Astrocyte (in vitro differentiated cells and primary cell): ENCODE results near the gene ESF1. TPM values are rescaled to one million over a fixed set of nuclear protein-coding genes. Genes with fewer than 3 reads are reported as not detected.

Source experiments
- DNase-seq: peaks from one replicate; pipeline ENCODE4 v3.0.0-alpha.2; 2010; ENCODE audit warnings: low read depth
- FAIRE-seq: peaks from 2 replicates; lab custom pipeline; 2011; peaks lifted over from hg19 to GRCh38; lab: Jason Lieb, UNC
- H2AFZ ChIP-seq: 2 replicates; pipeline ENCODE4 v1.6.0; 2012; ENCODE audit warnings: low read depth, low read length, inconsistent platforms
- H3K27ac ChIP-seq: 2 replicates; pipeline ENCODE4 v1.5.1; 2011; ENCODE audit warnings: low read depth, low read length, inconsistent platforms
- H3K27me3 ChIP-seq: 2 replicates; pipeline ENCODE4 v1.6.0; 2011; ENCODE audit warnings: low read length, inconsistent platforms; ENCODE audit not compliant: insufficient read depth
- H3K36me3 ChIP-seq: 2 replicates; pipeline ENCODE4 v1.5.1; 2011; ENCODE audit warnings: low read length, inconsistent platforms; ENCODE audit not compliant: insufficient read depth
- H3K4me1 ChIP-seq: 2 replicates; pipeline ENCODE4 v1.5.1; 2011; ENCODE audit warnings: low read length, inconsistent platforms; ENCODE audit not compliant: insufficient read depth
- H3K4me2 ChIP-seq: 2 replicates; pipeline ENCODE4 v1.6.0; 2012; ENCODE audit warnings: low read length, inconsistent platforms
- H3K4me3 ChIP-seq: 2 replicates; pipeline ENCODE4 v1.5.1; 2011; ENCODE audit warnings: low read depth, mild to moderate bottlenecking, low read length, inconsistent platforms; ENCODE audit not compliant: insufficient read depth
- H3K79me2 ChIP-seq: 2 replicates; pipeline ENCODE4 v1.6.0; 2012; ENCODE audit warnings: mild to moderate bottlenecking, low read length, inconsistent platforms; ENCODE audit not compliant: insufficient read depth
- H3K9ac ChIP-seq: 2 replicates; pipeline ENCODE4 v1.6.0; 2012; ENCODE audit warnings: mild to moderate bottlenecking, low read length, inconsistent platforms
- H3K9me3 ChIP-seq: 2 replicates; pipeline ENCODE4 v1.5.1; 2012; ENCODE audit warnings: low read depth, mild to moderate bottlenecking, low read length, inconsistent platforms; ENCODE audit not compliant: insufficient read depth
- H4K20me1 ChIP-seq: 2 replicates; pipeline ENCODE4 v1.6.0; 2012; ENCODE audit warnings: low read length, inconsistent platforms; ENCODE audit not compliant: insufficient read depth
- H3K27ac Mint-ChIP-seq: one replicate; pipeline ENCODE4 v1.8.0; 2021; ENCODE audit warnings: mild to moderate bottlenecking, mixed read lengths; ENCODE audit not compliant: unreplicated experiment
- H3K27me3 Mint-ChIP-seq: one replicate; pipeline ENCODE4 v1.8.0; 2021; ENCODE audit warnings: low read depth, mixed read lengths; ENCODE audit not compliant: unreplicated experiment
- H3K36me3 Mint-ChIP-seq: one replicate; pipeline ENCODE4 v1.8.0; 2021; ENCODE audit warnings: low read depth, mixed read lengths; ENCODE audit not compliant: unreplicated experiment
- H3K4me1 Mint-ChIP-seq: one replicate; pipeline ENCODE4 v1.8.0; 2021; ENCODE audit warnings: low read depth, mixed read lengths; ENCODE audit not compliant: unreplicated experiment
- H3K4me3 Mint-ChIP-seq: one replicate; pipeline ENCODE4 v1.8.0; 2021; ENCODE audit warnings: mild to moderate bottlenecking, moderate library complexity, mixed read lengths; ENCODE audit not compliant: unreplicated experiment
- H3K9me3 Mint-ChIP-seq: one replicate; pipeline ENCODE4 v1.8.0; 2021; ENCODE audit warnings: mild to moderate bottlenecking, mixed read lengths; ENCODE audit not compliant: unreplicated experiment
- CTCF ChIP-seq: IDR thresholded peaks from 2 replicates; pipeline ENCODE4 v1.5.1; 2011; ENCODE audit warnings: low read depth, mild to moderate bottlenecking, inconsistent platforms, low read length, moderate library complexity; ENCODE audit not compliant: insufficient read depth
- EZH2 ChIP-seq: IDR thresholded peaks from 2 replicates; pipeline ENCODE4 v1.6.1; 2012; ENCODE audit warnings: mild to moderate bottlenecking, low read length, inconsistent platforms; ENCODE audit not compliant: insufficient read depth
- total RNA-seq: library from RNA; stranded (reverse); gene quantifications from 2 replicates; pipeline ENCODE4 v1.2.1, GENCODE V29; 2021

The ESF1 gene
- total RNA-seq, 1 donor from 2014 or later = 13.9 TPM

GRCh38 chr20:13708234-13708633 is 76.5 kb downstream of the ESF1 start:
- Mint-ChIP-seq H3K27me3 (peaks cover 2% of the 10 kb centered on the region), H3K36me3 (peaks cover 6% of the 10 kb centered on the region), H3K4me1 (no peaks in the 10 kb centered on the region), H3K27ac (no peak overlapping the region), H3K9me3 (no peaks in the 10 kb centered on the region), H3K4me3 (no peak overlapping the region)
- no peaks in the 10 kb centered on the region for H3K9me3 ChIP-seq
- H3K27me3 ChIP-seq = no peaks in the 10 kb centered on the region
- H3K79me2 ChIP-seq = no peaks in the 10 kb centered on the region
- no peak for FAIRE-seq
- H3K4me3 ChIP-seq = no peak overlapping the region
- no peaks in the 10 kb centered on the region for H4K20me1 ChIP-seq
- no peaks in the 10 kb centered on the region for H3K36me3 ChIP-seq
- no peak overlapping the region for H3K27ac ChIP-seq
- H3K9ac ChIP-seq = no peak overlapping the region
- H3K4me1 ChIP-seq = no peaks in the 10 kb centered on the region
- no peak overlapping the region for H2AFZ ChIP-seq
- no peak for DNase-seq
- no peak for TF ChIP-seq CTCF
- no peak for TF ChIP-seq EZH2
- no peak overlapping the region for H3K4me2 ChIP-seq

- Histone ChIP-seq H3K9me3 (no peaks in the 10 kb centered on the region), H3K79me2 (no peaks in the 10 kb centered on the region), H4K20me1 (no peaks in the 10 kb centered on the region), H2AFZ (no peak overlapping the region), H3K9ac (no peak overlapping the region), H3K36me3 (no peaks in the 10 kb centered on the region), H3K4me2 (no peak overlapping the region), H3K27ac (no peak overlapping the region), H3K4me1 (no peaks in the 10 kb centered on the region), H3K27me3 (no peaks in the 10 kb centered on the region), H3K4me3 (no peak overlapping the region)
- DNase-seq (no peak), FAIRE-seq (no peak)
- no peak for TF ChIP-seq CTCF
- no peak for TF ChIP-seq EZH2
- no peaks in the 10 kb centered on the region for H3K9me3 Mint-ChIP-seq
- peaks cover 2% of the 10 kb centered on the region for H3K27me3 Mint-ChIP-seq
- no peaks in the 10 kb centered on the region for H3K4me1 Mint-ChIP-seq
- H3K4me3 Mint-ChIP-seq = no peak overlapping the region
- H3K27ac Mint-ChIP-seq = no peak overlapping the region
- no peaks in the 10 kb centered on the region for H3K36me3 Mint-ChIP-seq
Measured at GRCh38 chr20:13703265-13703664, 81.5 kb downstream of the ESF1 start.

- FAIRE-seq (no peak), DNase-seq (no peak)
- Histone ChIP-seq H3K4me2 (no peak overlapping the region), H3K27me3 (no peaks in the 10 kb centered on the region), H4K20me1 (no peaks in the 10 kb centered on the region), H3K9me3 (no peaks in the 10 kb centered on the region), H3K9ac (no peak overlapping the region), H3K4me3 (no peak overlapping the region), H3K27ac (no peak overlapping the region), H3K79me2 (no peaks in the 10 kb centered on the region), H2AFZ (no peak overlapping the region), H3K36me3 (no peaks in the 10 kb centered on the region), H3K4me1 (no peaks in the 10 kb centered on the region)
- no peak overlapping the region for H3K4me3 Mint-ChIP-seq
- H3K27ac Mint-ChIP-seq = no peak overlapping the region
- H3K4me1 Mint-ChIP-seq = no peaks in the 10 kb centered on the region
- no peaks in the 10 kb centered on the region for H3K9me3 Mint-ChIP-seq
- no peaks in the 10 kb centered on the region for H3K36me3 Mint-ChIP-seq
- H3K27me3 Mint-ChIP-seq = no peaks in the 10 kb centered on the region
- TF ChIP-seq EZH2 = no peak
- no peak for TF ChIP-seq CTCF
Measured at GRCh38 chr20:13701486-13701885, 83.2 kb downstream of the ESF1 start.
